ENCODE results near the gene ST8SIA1.

- TF ChIP-seq CTCF (tag by site-specific recombination; IDR thresholded peaks at IDR 0.05) (no peak), ZBTB21 (tag by site-specific recombination; IDR thresholded peaks at IDR 0.05) (no peak), PRDM4 (tag by site-specific recombination; IDR thresholded peaks at IDR 0.05) (no peak), PBX3 (CRISPR knock-in tag; IDR thresholded peaks at IDR 0.05) (no peak)
These were observed 96.3 kb downstream of the ST8SIA1 start for GRCh38 chr12:22238211-22238610.
